ENCODE results near the gene WNT7B. TPM values are rescaled to one million over a fixed set of nuclear protein-coding genes. Genes with fewer than 3 reads are reported as not detected.
A peak's percentile ranks its signal among the peaks of the same experiment; 100 is the strongest.

The WNT7B gene
- total and polyA plus RNA-seq, 8 donors, result 0.06 to 2.0 TPM; not detected in 6

DNA sequence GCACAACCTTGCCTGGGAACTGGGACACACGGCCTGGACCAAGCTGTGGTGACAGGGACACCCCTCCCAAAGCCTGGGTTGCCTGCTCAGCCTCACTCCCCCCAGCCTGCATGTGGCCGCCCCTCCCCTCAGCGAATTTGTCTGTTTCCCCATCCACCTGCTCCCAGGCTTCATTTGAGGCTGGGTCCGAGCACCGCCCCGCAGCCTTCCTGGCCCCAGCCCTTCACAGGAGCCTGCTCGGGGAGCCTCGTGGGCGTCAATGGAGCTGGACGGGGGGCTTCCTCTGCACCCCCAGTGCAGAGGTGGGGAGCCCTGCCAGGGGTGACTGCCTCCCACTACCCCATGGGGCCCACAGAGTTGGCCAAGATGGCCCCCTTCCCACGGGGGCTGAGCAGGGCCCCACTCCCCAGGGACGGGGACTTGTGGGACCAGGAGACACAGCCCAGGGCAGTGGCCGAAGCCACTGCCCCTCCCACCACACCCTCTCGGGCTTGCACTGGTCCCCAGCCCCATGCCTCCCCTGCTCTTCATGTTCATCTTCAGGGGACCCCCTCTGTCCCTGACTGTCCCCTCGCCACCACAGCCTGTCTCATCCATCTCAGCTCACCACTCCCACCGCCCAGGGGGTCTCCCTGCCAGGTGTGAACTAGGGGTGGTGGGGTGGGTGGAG is 91.7 kb downstream of the WNT7B start:
- no peaks in the 10 kb centered on the region for H3K9me3 ChIP-seq
- peaks cover 3 to 97% (median 62%) of the 10 kb centered on the region in 3 donors for H3K27me3 ChIP-seq
- intact Hi-C loops (cut with DNase I; ENCODE audit: low total_unique reads), result no loop called here
- no peak overlapping the region for H3K27ac ChIP-seq
- peaks cover 0 to 22% (median 12%) of the 10 kb centered on the region in 4 donors for H3K4me1 ChIP-seq
- H3K36me3 ChIP-seq, result no peaks in the 10 kb centered on the region
- DNase-seq, result peak in 1 of 2 donors; percentile 2
- no peak overlapping the region for H3K4me3 ChIP-seq
- TF ChIP-seq EP300 (IDR thresholded peaks at IDR 0.05) (no peak), POLR2AphosphoS5 (IDR thresholded peaks at IDR 0.05) (no peak), POLR2A (IDR thresholded peaks at IDR 0.05) (no peak)
- TF ChIP-seq, protein P1, sequence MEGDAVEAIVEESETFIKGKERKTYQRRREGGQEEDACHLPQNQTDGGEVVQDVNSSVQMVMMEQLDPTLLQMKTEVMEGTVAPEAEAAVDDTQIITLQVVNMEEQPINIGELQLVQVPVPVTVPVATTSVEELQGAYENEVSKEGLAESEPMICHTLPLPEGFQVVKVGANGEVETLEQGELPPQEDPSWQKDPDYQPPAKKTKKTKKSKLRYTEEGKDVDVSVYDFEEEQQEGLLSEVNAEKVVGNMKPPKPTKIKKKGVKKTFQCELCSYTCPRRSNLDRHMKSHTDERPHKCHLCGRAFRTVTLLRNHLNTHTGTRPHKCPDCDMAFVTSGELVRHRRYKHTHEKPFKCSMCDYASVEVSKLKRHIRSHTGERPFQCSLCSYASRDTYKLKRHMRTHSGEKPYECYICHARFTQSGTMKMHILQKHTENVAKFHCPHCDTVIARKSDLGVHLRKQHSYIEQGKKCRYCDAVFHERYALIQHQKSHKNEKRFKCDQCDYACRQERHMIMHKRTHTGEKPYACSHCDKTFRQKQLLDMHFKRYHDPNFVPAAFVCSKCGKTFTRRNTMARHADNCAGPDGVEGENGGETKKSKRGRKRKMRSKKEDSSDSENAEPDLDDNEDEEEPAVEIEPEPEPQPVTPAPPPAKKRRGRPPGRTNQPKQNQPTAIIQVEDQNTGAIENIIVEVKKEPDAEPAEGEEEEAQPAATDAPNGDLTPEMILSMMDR (IDR thresholded peaks at IDR 0.05), result no peak
- 75 to 82% (median 80%) methylated on average over 13 to 16 of the region's 16 CpGs for WGBS, 5 donors

DNA sequence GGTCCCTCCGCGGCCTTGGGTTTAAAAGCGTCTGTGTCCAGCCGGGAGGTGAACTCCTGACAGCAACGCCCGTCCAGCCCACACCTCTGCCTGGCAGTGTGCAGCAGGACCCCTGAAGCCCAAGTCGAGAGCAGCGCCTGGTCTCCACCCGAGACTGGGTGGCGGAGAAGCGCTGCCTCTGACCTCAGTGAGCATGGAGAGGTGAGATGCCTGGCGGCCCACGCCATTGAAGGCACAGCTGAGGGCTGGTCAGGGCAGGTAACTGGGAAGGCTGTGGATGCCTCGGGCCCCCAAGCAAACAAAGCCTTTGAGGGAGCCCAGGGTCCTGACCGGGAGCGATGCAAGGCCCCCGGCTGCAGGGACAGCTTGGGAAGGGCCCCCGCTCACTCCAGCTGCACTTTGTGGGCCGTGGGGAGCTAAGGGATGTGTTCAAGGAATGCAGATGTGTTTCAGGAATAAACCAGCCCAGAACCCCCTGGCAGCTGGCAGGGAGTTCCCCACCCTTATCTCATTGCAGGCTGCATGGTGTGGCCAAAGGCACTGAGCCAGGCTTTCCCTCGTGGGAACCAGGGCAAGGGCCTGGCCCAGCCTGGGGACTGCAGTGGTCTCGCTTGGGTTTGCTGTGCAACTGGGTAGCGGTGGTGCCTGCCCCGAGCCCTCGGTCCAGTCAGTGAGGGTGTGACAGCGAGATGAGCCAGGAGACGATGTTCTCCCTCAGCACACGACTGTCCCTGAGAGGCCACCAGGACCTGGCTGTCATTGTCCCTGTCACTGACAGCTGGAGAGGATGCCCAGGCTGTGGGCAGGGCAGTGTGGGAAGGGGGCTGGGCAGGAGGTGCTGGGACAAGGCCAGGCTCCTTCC is 92.5 kb downstream of the WNT7B start:
- TF ChIP-seq POLR2AphosphoS5 (IDR thresholded peaks at IDR 0.05), result no peak
- no peak for TF ChIP-seq POLR2A (IDR thresholded peaks at IDR 0.05)
- TF ChIP-seq EP300 (IDR thresholded peaks at IDR 0.05), result no peak
- TF ChIP-seq, protein P1 (IDR thresholded peaks at IDR 0.05), result no peak
- Histone ChIP-seq H3K27ac (no peak overlapping the region), H3K36me3 (no peaks in the 10 kb centered on the region), H3K4me3 (no peak overlapping the region), H3K27me3 (peaks cover 3 to 97% (median 61%) of the 10 kb centered on the region in 3 donors), H3K9me3 (no peaks in the 10 kb centered on the region), H3K4me1 (peaks cover 0 to 17% (median 9%) of the 10 kb centered on the region in 4 donors)
- WGBS, 5 donors, result 58 to 72% (median 65%) methylated on average over 18 to 27 of the region's 27 CpGs
- intact Hi-C loops (cut with DNase I; ENCODE audit: low total_unique reads), result no loop called here
- DNase-seq, result peak in 1 of 2 donors; percentile 16

DNA sequence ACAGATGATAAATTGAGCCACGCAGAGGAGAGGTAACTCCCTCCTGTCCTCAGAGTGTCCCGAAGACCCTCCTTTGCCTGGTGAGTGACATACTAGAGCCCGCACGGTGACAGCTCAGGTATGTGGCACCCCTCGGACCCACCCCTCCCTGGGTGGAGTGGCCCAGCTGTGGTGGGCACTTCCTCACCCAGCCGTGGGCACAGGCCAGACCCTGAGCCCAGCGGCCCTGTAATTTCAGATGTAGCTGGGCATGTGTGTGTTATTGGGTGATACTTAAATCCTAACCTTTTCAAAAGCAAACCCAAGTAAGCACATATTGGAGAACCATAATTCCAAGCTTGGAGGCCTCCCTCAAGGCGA is 93.2 kb downstream of the WNT7B start:
- WGBS, 5 donors, result 88 to 100% (median 88%) methylated on average over 2 to 8 of the region's 8 CpGs
- TF ChIP-seq, protein P1 (IDR thresholded peaks at IDR 0.05), result no peak
- TF ChIP-seq POLR2A (IDR thresholded peaks at IDR 0.05), result no peak
- no peak for TF ChIP-seq POLR2AphosphoS5 (IDR thresholded peaks at IDR 0.05)
- TF ChIP-seq EP300 (IDR thresholded peaks at IDR 0.05), result no peak
- Histone ChIP-seq H3K4me3 (no peak overlapping the region), H3K4me1 (peaks cover 0 to 14% (median 9%) of the 10 kb centered on the region in 4 donors), H3K27ac (no peak overlapping the region), H3K36me3 (no peaks in the 10 kb centered on the region), H3K9me3 (no peaks in the 10 kb centered on the region), H3K27me3 (peaks cover 3 to 97% (median 59%) of the 10 kb centered on the region in 3 donors)
- no peak for DNase-seq
- intact Hi-C loops (cut with DNase I; ENCODE audit: low total_unique reads), result no loop called here

DNA sequence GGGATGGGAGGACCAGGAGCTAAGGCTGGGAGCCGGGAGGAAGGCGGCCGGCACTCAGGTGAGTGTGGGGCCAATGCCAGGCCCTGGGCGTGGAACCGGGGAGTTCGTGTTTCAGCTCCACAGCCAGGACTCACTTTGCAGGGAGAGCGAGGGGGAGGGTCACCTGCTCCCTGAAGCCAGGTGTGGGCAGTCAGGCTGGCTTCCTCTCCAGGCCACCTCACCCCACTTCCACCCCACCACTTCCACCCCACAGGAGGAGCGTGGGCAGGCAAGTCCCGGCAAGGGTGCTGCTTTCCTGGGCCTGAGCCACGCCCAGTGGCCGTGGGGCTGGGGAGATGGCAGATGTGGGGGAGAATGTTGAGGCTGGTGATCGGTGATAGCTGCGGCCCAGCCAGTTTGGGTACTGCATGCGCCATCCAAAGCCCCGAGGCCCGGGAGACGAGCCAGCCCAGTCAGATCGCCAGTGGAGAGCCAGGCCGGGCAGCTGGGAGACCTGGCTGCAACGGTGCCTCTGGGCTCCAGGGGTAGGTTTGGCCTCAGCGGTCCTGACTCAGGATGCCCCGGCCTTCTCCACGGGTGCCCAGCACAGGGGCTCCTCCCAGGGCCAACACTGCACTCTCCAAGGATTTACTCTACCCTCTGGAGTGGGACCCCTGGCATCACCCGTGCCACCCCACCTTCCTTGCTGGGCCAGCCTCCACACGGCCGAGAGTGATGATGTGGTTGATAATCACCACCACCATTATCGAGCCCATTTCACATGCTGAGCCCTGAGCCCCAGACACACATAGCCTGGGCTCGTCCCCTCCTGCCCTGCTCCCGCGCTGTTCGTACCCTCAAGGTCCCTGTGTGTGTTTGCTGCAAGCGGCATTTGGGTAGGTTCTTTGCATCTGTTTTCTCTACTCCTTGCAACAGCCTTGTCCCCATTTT is 93.8 kb downstream of the WNT7B start:
- H3K27me3 ChIP-seq, result peaks cover 3 to 97% (median 62%) of the 10 kb centered on the region in 3 donors
- H3K27ac ChIP-seq, result no peak overlapping the region
- H3K36me3 ChIP-seq, result no peaks in the 10 kb centered on the region
- peak in 1 of 2 donors; percentile 1 for DNase-seq
- H3K4me3 ChIP-seq, result no peak overlapping the region
- no peak for TF ChIP-seq POLR2A (IDR thresholded peaks at IDR 0.05)
- TF ChIP-seq, protein P1 (IDR thresholded peaks at IDR 0.05), result no peak
- TF ChIP-seq POLR2AphosphoS5 (IDR thresholded peaks at IDR 0.05), result no peak
- no peak for TF ChIP-seq EP300 (IDR thresholded peaks at IDR 0.05)
- no peaks in the 10 kb centered on the region for H3K9me3 ChIP-seq
- peaks cover 0 to 14% (median 9%) of the 10 kb centered on the region in 4 donors for H3K4me1 ChIP-seq
- intact Hi-C loops (cut with DNase I; ENCODE audit: low total_unique reads), result no loop called here
- 72 to 84% (median 75%) methylated on average over 21 to 32 of the region's 32 CpGs for WGBS, 5 donors

Measured in stomach (tissue), 9 donors.